Hindlimb muscle (tissue), 1 donor: ENCODE data around the gene SEMA6A. TPM values are rescaled to one million over a fixed set of nuclear protein-coding genes. Genes with fewer than 3 reads are reported as not detected.

Source experiments
- DNase-seq: peaks from one replicate; pipeline ENCODE4 v3.0.0-alpha.2; 2013
- polyA plus RNA-seq: library from polyadenylated mRNA; unstranded; fragments of 120-200 nt; gene quantifications from one replicate; pipeline ENCODE4 v1.2.1, GENCODE V29; 2013; ENCODE audit not compliant: insufficient read length

SEMA6A gene
- polyA plus RNA-seq, 1 donor = 64.4 TPM

DNA sequence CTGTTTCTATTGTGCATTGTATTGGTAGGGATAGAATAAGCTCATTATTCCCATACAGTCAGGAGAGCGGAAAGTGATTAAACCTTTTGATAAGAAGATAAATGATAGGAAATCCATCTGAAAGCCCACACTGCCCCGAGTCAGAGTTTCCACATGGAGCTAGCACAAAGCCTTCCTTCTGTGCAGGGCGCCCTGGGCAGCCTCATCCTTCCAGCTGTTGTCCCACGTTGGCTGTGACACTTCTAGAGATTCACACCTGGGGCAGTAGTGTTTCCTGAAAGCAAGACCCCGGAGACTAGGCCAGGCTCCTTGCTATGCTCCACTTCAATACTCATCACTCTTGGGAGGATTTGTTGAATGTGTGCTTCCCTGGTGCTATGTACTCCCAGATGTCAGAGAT, 172.4 kb downstream of the SEMA6A start:
- DNase-seq = no peak

DNA sequence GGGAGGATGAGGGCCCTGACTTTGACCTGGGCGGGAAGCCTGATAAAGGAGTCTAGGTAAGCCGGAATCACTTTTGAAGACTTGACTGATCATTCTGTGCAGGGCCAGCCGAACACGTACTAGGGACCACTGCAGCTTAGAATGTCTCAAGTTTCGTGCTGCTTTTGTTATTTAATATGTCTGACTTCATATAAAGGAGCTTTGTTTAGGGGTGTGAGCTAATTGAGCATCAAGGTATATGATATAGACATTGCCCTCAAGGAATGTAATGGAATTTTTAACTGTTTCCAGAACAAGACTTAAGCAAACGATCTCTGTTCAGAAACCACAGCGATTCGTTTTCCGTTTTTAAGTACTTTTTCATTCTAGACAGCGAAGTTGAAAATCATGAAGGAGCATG, 173.0 kb downstream of the SEMA6A start:
- no peak for DNase-seq

DNA sequence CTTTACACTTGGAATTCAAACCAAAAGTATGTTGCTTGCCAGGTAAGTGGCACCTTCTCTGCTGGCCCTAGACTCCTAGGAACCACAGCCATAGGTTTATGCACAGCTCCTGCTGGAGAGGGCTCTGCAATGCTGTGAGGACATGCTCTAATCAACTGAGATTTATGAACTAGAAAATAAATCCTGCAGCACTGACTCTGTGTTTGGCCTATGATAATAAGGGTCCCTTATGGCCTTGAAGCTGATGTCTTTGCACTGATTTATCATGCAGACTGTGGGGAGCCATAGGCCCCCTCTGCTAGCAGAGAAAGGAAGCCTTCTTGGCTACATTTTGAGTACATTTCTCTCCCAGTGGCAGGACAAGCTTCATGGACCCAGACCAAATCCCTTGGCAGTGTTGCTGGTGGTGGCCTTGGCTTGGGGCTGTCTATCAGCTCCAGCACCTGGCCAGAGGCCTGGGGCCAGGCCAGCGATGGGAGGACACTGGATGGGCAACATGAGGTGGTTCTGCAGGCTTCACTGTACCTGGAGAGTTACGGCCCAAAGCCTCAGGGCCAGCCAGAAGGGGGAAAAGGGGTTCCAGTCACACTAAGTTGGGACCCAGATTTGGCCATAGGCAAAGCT, 178.0 kb downstream of the SEMA6A start:
- no peak for DNase-seq

DNA sequence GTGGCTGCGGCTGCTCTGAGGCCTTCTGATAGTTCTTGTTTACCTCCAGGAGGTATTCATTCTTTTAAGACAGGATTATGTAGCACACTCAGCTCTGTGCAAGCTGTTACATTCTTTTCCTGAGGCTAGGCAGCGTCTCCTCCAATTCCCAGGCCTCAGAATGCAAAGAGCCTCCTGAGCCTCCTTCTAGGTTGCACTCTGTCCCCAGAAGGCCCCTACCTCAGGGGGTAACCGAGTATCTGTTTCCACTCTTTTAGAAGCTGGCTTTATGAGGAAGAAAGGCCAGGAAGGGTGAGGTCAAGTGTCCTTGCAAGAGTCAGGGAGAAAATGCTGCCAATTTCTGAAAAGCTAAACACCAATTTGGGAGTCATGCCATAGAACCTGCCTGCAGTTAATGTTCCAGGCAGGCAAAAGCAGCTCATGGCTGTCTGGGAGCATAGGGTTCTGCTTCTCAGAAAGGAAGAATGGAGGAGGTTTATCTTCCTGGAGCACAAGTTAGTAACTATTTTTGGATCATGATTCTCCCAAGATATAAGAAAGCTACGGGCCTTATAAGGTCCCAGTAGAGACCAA, 178.9 kb downstream of the SEMA6A start:
- DNase-seq = no peak

GRCh38 chr5:116395226-116395625, 179.4 kb downstream of the SEMA6A start:
- DNase-seq = no peak

DNA sequence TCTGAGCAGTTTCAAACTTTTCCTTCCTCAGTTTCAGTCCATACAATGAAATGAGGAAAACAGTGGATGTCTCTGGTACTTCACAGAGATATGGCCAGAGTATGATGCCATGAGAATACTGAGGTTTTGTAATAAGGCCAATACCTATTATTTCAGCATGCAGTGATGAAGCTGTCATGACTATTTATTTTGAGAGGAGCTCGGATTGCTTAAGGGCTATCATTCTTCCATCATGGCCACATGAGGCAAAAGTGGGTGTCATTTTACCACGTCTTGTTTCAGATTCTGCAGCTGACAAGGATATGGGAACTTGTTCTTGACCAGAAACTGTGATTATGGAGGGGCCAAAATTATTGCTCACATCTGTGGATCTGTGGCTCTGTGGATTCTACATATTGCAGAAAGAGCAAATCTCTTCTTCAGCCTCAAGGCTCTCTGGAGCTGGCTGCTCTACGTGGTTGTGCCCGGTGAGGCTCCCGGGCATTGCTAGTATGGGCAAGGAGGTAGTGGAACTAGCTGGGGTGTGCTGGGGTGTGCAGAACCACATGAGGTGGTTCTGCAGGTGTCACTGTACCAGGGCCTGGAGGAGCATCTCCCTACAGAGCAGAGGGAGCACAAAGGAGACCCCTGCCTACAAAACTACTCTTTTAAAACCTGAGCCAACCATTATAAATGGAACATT, 180.3 kb downstream of the SEMA6A start:
- DNase-seq = no peak
